GM19043 (cell line): Measurements from ENCODE around the gene IL1A.

Experiments used
- ATAC-seq: cut with Tn5 transposase; IDR thresholded peaks from one replicate; pipeline ENCODE4 v1.9.1; 2021; ENCODE audit warnings: low read depth; ENCODE audit not compliant: unreplicated experiment

The IL1A gene

GRCh38 chr2:112730216-112730615, 54.1 kb downstream of the IL1A start:
- no peak for ATAC-seq

- ATAC-seq, result no peak
Measured at GRCh38 chr2:112728378-112729175, 55.7 kb downstream of the IL1A start.

- no peak for ATAC-seq
Measured at GRCh38 chr2:112728029-112728362, 56.3 kb downstream of the IL1A start.

- no peak for ATAC-seq
Measured at GRCh38 chr2:112727276-112728028, 56.8 kb downstream of the IL1A start.

GRCh38 chr2:112726487-112727190, 57.7 kb downstream of the IL1A start:
- ATAC-seq, result peak; percentile 72

- ATAC-seq, result peak; percentile 38
Measured at GRCh38 chr2:112725545-112726457, 58.5 kb downstream of the IL1A start.

- no peak for ATAC-seq
Measured at GRCh38 chr2:112724591-112725525, 59.4 kb downstream of the IL1A start.

- ATAC-seq, result no peak
Measured at GRCh38 chr2:112723995-112724394, 60.3 kb downstream of the IL1A start.
